GM19043 (cell line): Measurements from ENCODE around the gene CACNA1I.
"Not testable (repeated sequence)": the region's sequence is repeated elsewhere in the genome, so short reads cannot be mapped to it uniquely, and the experiment has no call there.

Experiments
- ATAC-seq: cut with Tn5 transposase; IDR thresholded peaks from one replicate; pipeline ENCODE4 v1.9.1; 2021; ENCODE audit warnings: low read depth; ENCODE audit not compliant: unreplicated experiment

The CACNA1I gene

DNA sequence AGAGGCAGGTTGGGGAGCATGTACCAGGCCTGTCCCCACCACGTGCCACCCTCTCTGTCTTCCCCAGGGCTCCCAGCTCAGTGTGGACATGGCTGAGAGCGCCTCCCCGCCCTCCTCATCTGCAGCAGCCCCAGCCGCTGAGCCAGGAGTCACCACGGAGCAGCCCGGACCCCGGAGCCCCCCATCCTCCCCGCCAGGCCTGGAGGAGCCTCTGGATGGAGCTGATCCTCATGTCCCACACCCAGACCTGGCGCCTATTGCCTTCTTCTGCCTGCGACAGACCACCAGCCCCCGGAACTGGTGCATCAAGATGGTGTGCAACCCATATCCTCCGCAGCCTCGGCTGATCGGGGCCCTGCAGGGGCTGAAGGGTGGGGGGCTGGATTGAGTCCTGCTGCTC lies at the start of gene CACNA1I:
Gene CACNA1I, plus strand, starts transcription at position 89 of the 400 bp plus-strand sequence. Its CDS starts 0 bp downstream, at position 89.
- ATAC-seq = no peak

DNA sequence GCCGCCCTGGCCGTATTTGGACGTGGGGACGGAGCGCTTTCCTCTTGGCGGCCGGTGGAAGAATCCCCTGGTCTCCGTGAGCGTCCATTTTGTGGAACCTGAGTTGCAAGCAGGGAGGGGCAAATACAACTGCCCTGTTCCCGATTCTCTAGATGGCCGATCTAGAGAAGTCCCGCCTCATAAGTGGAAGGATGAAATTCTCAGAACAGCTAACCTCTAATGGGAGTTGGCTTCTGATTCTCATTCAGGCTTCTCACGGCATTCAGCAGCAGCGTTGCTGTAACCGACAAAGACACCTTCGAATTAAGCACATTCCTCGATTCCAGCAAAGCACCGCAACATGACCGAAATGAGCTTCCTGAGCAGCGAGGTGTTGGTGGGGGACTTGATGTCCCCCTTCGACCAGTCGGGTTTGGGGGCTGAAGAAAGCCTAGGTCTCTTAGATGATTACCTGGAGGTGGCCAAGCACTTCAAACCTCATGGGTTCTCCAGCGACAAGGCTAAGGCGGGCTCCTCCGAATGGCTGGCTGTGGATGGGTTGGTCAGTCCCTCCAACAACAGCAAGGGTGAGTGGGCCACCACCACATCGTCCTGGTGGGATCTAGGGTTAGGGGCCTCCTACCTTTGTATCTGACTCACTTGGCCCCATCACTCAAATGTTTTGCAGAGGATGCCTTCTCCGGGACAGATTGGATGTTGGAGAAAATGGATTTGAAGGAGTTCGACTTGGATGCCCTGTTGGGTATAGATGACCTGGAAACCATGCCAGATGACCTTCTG lies 49.3 kb upstream of the CACNA1I start:
- ATAC-seq = not testable (repeated sequence)

DNA sequence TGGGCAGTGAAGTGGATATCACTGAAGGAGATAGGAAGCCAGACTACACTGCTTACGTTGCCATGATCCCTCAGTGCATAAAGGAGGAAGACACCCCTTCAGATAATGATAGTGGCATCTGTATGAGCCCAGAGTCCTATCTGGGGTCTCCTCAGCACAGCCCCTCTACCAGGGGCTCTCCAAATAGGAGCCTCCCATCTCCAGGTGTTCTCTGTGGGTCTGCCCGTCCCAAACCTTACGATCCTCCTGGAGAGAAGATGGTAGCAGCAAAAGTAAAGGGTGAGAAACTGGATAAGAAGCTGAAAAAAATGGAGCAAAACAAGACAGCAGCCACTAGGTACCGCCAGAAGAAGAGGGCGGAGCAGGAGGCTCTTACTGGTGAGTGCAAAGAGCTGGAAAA lies 48.5 kb upstream of the CACNA1I start:
- ATAC-seq = not testable (repeated sequence)

GRCh38 chr22:39522567-39523300 lies 47.8 kb upstream of the CACNA1I start:
- ATAC-seq = no peak

GRCh38 chr22:39524089-39524752 lies 46.3 kb upstream of the CACNA1I start:
- ATAC-seq = no peak

- no peak for ATAC-seq
Observed at GRCh38 chr22:39524753-39525657, 45.5 kb upstream of the CACNA1I start.

DNA sequence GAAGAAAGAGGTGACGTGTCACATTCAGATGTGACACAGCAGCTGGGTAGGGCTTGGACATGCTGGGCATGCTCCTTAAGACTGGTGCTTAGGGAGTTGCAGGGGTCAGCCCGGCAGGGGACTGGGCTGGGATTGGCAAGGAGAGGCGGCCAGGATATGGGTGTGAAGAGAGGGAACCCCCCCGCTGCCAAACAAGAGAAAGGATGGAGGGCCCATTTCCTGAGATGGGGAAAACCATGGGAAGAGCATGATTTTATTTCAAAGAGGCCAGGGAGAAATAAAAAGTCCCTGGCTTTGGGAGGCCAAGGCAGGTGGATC lies 44.9 kb upstream of the CACNA1I start:
- no peak for ATAC-seq

DNA sequence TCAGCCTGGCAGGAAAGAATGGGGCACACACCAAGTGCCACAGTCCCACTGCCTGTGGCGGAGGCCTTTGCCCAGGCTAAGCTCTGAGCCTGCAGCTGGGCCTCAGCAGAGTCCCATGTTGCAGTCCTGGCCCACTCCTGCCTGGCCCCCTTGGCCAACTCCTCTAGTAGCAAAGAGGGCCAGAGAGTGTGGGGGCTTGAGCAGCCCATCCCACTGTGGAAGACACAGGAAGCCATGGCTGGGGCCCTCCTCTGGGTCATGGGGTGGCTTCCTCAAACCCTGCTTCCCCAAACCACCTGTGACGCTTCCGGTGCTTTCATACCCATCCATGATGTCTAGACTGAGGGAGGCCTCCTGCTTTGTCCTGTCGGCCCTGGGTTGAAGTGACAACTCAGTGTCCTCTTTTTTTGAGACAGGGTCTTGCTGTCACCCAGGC lies 43.8 kb upstream of the CACNA1I start:
- ATAC-seq = no peak

DNA sequence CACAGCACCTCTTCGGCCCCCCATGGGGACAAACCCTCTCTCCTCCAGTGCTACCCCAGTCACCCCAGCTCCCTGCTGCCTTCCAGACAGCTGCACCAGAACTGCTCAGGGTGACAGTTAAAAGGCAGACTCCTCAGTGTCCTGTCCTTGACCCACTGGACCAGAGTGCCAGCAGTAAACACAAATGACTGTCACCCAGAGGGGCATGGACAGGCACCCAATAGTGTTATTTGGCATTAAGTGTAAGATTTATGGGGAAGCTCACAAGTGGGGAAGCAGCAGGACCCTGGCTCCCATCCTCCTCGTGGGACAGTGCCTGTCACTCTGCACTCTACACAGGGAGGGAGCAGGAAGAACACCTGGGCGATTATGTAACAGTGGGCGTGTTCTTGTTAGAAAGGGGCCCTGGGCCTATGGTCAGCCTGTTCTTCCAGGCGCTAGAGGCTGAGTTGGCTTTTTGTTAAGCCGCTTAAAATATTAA lies 43.0 kb upstream of the CACNA1I start:
- ATAC-seq = no peak

- no peak for ATAC-seq
Observed at GRCh38 chr22:39528080-39528661, 42.4 kb upstream of the CACNA1I start.

DNA sequence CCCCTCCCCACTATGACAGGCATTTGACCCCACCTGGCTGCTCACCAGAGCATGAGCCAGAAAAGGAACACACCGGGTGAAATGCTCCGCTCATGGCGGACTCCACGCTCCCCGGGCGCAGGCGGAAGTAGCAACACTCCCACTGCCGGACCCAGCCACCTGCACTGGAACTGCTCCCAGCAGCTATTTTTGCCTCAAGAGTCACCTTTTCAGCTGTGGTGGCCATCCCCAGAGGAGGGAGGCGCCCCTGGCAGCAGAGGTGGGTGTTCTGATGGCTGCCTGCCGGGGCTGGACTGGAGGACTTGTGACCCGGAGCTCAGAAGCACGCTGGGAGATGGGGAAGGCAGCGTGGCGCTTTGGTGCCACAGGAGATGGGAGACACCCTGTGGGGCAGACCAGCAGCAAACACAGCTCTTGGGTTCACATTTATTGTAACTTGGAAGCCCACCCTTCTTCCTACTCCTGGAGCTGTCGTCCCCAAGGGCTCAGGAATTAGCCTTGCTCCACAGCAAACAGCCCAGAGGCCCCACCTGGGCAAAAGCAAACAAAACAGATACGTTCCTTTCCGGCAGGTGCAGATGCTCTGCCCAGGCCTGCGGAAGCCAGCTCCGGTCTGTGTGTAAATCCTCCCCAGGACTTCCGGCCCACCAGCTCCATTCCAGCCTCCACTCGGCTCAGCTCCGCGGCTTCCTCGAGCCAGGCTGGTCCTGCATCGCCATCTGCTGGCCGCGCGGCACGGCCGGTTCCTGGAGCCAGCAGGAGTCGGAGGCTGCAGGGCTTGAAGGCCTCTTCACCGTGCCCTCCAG lies 41.7 kb upstream of the CACNA1I start:
- ATAC-seq = no peak

DNA sequence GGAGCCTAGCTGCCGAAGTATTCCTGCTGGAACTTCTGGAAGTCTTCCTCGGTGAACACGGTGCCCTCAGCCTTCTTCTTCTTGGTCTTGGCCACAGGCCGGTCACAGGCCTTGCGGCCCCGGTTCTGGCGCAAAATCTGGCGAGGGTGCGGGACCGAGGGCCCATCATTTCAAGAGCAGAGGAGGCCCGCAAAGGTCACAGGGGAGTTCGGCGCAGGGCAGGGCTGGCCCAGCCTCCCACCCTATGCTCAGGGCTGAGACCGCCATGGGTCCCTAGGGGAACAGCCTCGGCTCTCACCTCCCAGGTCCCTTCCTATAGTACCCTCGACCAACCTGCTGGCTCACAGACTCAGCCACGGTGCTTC lies 41.1 kb upstream of the CACNA1I start:
- ATAC-seq = no peak

DNA sequence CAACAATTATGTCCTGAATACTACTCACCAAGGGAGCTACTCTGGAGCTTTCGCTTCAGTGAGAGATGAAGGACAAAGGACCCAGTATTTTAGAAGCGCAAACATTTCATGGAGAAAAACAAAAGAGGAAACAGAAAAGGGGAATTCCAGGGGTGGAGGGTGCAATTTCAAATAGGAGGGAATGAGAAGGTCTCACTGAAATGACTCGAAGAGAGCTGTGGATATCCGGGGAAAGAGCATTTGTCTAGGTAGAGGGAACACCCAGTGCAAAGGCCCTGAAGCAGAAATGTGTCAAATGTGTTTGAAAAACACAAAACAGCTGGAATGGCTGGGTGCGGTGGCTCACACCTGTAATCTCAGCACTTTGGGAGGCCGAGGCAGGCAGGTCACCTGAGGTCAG lies 40.4 kb upstream of the CACNA1I start:
- no peak for ATAC-seq

- no peak for ATAC-seq
Observed at GRCh38 chr22:39530692-39531331, 39.7 kb upstream of the CACNA1I start.

- ATAC-seq = peak; percentile 74
Observed at GRCh38 chr22:39532215-39533073, 38.1 kb upstream of the CACNA1I start, which contains the start of gene RPS19BP1. Gene RPS19BP1, minus strand, starts transcription at chr22:39532748. Its CDS starts 10 bp downstream, at chr22:39532738.

DNA sequence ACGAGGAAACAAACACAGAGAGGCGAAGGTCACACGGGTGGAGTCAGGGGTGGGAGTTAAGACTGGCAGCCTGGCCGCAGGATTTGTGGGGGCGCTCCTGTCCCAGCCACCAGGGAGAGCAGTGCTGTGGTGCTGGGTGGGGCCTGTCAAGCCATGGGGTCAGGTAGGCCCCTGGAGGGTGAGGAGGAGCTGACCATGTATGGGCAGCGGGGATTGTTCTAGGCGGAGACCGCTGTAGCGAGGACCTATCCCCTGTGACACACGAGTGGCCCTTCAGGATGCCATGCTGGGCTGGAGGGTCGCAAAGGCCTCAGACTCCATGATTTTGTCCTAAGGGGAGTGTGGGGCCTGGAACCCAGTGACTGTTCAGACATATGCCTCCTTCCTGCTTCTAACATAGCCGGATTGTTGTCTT lies 36.5 kb upstream of the CACNA1I start:
- ATAC-seq = no peak

- ATAC-seq = no peak
Observed at GRCh38 chr22:39534591-39535356, 35.8 kb upstream of the CACNA1I start.
